Mesenchymal stem cell (in vitro differentiated cells and primary cell): ENCODE measurements around the gene TFCP2L1.

Source experiments
- DNase-seq: peaks from one replicate; pipeline ENCODE4 v3.0.0-alpha.2; 2013
- H2AFZ ChIP-seq: one replicate; pipeline ENCODE4 v1.6.1; 2013; ENCODE audit warnings: low read depth, mild to moderate bottlenecking, control low read depth, inconsistent platforms, low read length, moderate library complexity
- H2AK5ac ChIP-seq: 2 replicates; pipeline ENCODE4 v1.6.1; 2013; ENCODE audit warnings: low read length, moderate library complexity, mild to moderate bottlenecking, inconsistent platforms; ENCODE audit not compliant: severe bottlenecking
- H2BK120ac ChIP-seq: one replicate; pipeline ENCODE4 v1.6.1; 2013; ENCODE audit warnings: low read depth, mild to moderate bottlenecking, inconsistent platforms, low read length, moderate library complexity
- H2BK12ac ChIP-seq, 2 experiments: one replicate each; pipeline ENCODE4 v1.6.1; 2013; ENCODE audit warnings: inconsistent platforms in 2 of 2, low read length in 2 of 2, mild to moderate bottlenecking in 2 of 2, moderate library complexity in 2 of 2, control low read depth in 1 of 2
- H2BK15ac ChIP-seq: one replicate; pipeline ENCODE4 v1.6.1; 2013; ENCODE audit warnings: mild to moderate bottlenecking, low read depth, inconsistent platforms; ENCODE audit not compliant: poor library complexity, severe bottlenecking
- H2BK5ac ChIP-seq: 2 replicates; pipeline ENCODE4 v1.6.1; 2013; ENCODE audit warnings: low read depth, mild to moderate bottlenecking, low read length, control low read depth, inconsistent platforms; ENCODE audit not compliant: poor library complexity, severe bottlenecking
- H3K14ac ChIP-seq, 2 experiments: one replicate each; pipeline ENCODE4 v1.6.1; 2013; ENCODE audit warnings: inconsistent platforms in 2 of 2, low read length in 2 of 2, control low read depth in 1 of 2, mild to moderate bottlenecking in 1 of 2, moderate library complexity in 1 of 2
- H3K18ac ChIP-seq, 2 experiments: one replicate each; pipeline ENCODE4 v1.6.1; 2013; ENCODE audit warnings: inconsistent platforms in 2 of 2, low read length in 2 of 2, control low read depth in 1 of 2, low read depth in 1 of 2, mild to moderate bottlenecking in 1 of 2
- H3K23ac ChIP-seq, 2 experiments: one replicate each; pipeline ENCODE4 v1.6.1; 2013; ENCODE audit warnings: inconsistent platforms in 2 of 2, low read length in 2 of 2, mild to moderate bottlenecking in 2 of 2, moderate library complexity in 2 of 2, control low read depth in 1 of 2
- H3K27ac ChIP-seq: 2 replicates; pipeline ENCODE4 v1.5.1; 2013; ENCODE audit warnings: mild to moderate bottlenecking, moderate library complexity, low read length, control low read depth, inconsistent platforms; ENCODE audit not compliant: poor library complexity, severe bottlenecking
- H3K27me3 ChIP-seq, 2 experiments: 2 replicates each; pipeline versions ENCODE4 v1.6.1 to v1.7.0; 2013; ENCODE audit warnings: low read length in 2 of 2, mild to moderate bottlenecking in 2 of 2, moderate library complexity in 2 of 2, control low read depth in 1 of 2, inconsistent platforms in 1 of 2; ENCODE audit not compliant: control insufficient read depth in 1 of 2, insufficient read depth in 1 of 2
- H3K36me3 ChIP-seq, 2 experiments: 2 replicates each; pipeline versions ENCODE4 v1.6.1 to v1.7.0; 2013; ENCODE audit warnings: low read length in 2 of 2, control low read depth in 1 of 2, inconsistent platforms in 1 of 2, low read depth in 1 of 2, mild to moderate bottlenecking in 1 of 2; ENCODE audit not compliant: insufficient read depth in 2 of 2, control insufficient read depth in 1 of 2
- H3K4ac ChIP-seq, 2 experiments: one replicate each; pipeline ENCODE4 v1.6.1; 2013; ENCODE audit warnings: inconsistent platforms in 2 of 2, low read length in 2 of 2, mild to moderate bottlenecking in 2 of 2, moderate library complexity in 2 of 2, control low read depth in 1 of 2, low read depth in 1 of 2
- H3K4me1 ChIP-seq: 2 replicates; pipeline ENCODE4 v1.6.1; 2013; ENCODE audit warnings: low read depth, low read length, control low read depth; ENCODE audit not compliant: control insufficient read depth, insufficient read depth
- H3K4me2 ChIP-seq: 2 replicates; pipeline ENCODE4 v1.6.1; 2013; ENCODE audit warnings: low read length, mild to moderate bottlenecking, inconsistent platforms; ENCODE audit not compliant: poor library complexity, severe bottlenecking
- H3K4me3 ChIP-seq, 2 experiments: 2 replicates each; pipeline versions ENCODE4 v1.5.1 to v1.7.0; 2013; ENCODE audit warnings: low read length in 2 of 2, mild to moderate bottlenecking in 2 of 2, control low read depth in 1 of 2, low read depth in 1 of 2; ENCODE audit not compliant: insufficient read depth in 1 of 2
- H3K79me1 ChIP-seq: replicated peaks from 2 replicates; pipeline ENCODE4 v1.6.1; 2013; ENCODE audit warnings: mild to moderate bottlenecking, control low read depth, low read length, inconsistent platforms; ENCODE audit not compliant: poor library complexity, severe bottlenecking
- H3K9ac ChIP-seq: 2 replicates; pipeline ENCODE4 v1.7.0; 2013; ENCODE audit warnings: mild to moderate bottlenecking, low read length, moderate library complexity
- H3K9me3 ChIP-seq: 2 replicates; pipeline ENCODE4 v1.7.0; 2013; ENCODE audit warnings: mild to moderate bottlenecking, low read length; ENCODE audit not compliant: control insufficient read depth
- H4K8ac ChIP-seq: one replicate; pipeline ENCODE4 v1.6.1; 2013; ENCODE audit warnings: inconsistent platforms, mild to moderate bottlenecking, low read length, moderate library complexity
- H4K91ac ChIP-seq: one replicate; pipeline ENCODE4 v1.6.1; 2013; ENCODE audit warnings: mild to moderate bottlenecking, low read length, inconsistent platforms
- WGBS: methylation state at CpG from one replicate; pipeline ENCODE4 v1.1.7; 2013; ENCODE audit warnings: mixed read lengths; 5-methylcytosine and 5-hydroxymethylcytosine counted together

Gene TFCP2L1

GRCh38 chr2:121185571-121186074 lies 99.4 kb downstream of the TFCP2L1 start:
- Histone ChIP-seq H3K4me3 (no peak overlapping the region), H3K27me3 (peaks cover 9 to 13% of the 10 kb centered on the region in 2 experiments), H3K9ac (no peak overlapping the region), H2BK12ac (no peak overlapping the region), H3K36me3 (no peaks in the 10 kb centered on the region), H2BK15ac (no peak overlapping the region), H3K9me3 (no peaks in the 10 kb centered on the region), H3K4ac (no peak overlapping the region), H3K27ac (no peak overlapping the region), H3K18ac (no peak overlapping the region), H3K79me1 (no peaks in the 10 kb centered on the region), H4K8ac (no peak overlapping the region), H3K4me2 (no peak overlapping the region), H4K91ac (no peak overlapping the region), H3K4me1 (peaks cover 16% of the 10 kb centered on the region), H3K14ac (no peak overlapping the region), H2BK5ac (no peak overlapping the region), H2AFZ (no peak overlapping the region), H2BK120ac (no peak overlapping the region), H2AK5ac (no peak overlapping the region), H3K23ac (no peak overlapping the region)
- WGBS = 92% methylated on average over 5 of the region's 5 CpGs
- DNase-seq = no peak

- Histone ChIP-seq H3K4me2 (no peak overlapping the region), H4K8ac (no peak overlapping the region), H2BK12ac (no peak overlapping the region), H3K4me3 (no peak overlapping the region), H3K14ac (no peak overlapping the region), H3K4me1 (peaks cover 16% of the 10 kb centered on the region), H3K4ac (no peak overlapping the region), H3K23ac (no peak overlapping the region), H2BK5ac (no peak overlapping the region), H2BK15ac (no peak overlapping the region), H3K9ac (no peak overlapping the region), H3K36me3 (no peaks in the 10 kb centered on the region), H3K27me3 (peaks cover 9 to 13% of the 10 kb centered on the region in 2 experiments), H2BK120ac (no peak overlapping the region), H3K27ac (no peak overlapping the region), H2AK5ac (no peak overlapping the region), H3K79me1 (no peaks in the 10 kb centered on the region), H3K9me3 (no peaks in the 10 kb centered on the region), H3K18ac (no peak overlapping the region), H2AFZ (no peak overlapping the region), H4K91ac (no peak overlapping the region)
- 87% methylated on average over 10 of the region's 10 CpGs for WGBS
- no peak for DNase-seq
These were observed 99.9 kb downstream of the TFCP2L1 start for GRCh38 chr2:121185111-121185510.

GRCh38 chr2:121184248-121184862 lies 100.6 kb downstream of the TFCP2L1 start:
- 80% methylated on average over 7 of the region's 7 CpGs for WGBS
- Histone ChIP-seq H3K4me1 (peaks cover 16% of the 10 kb centered on the region), H3K27ac (no peak overlapping the region), H3K9ac (no peak overlapping the region), H3K79me1 (no peaks in the 10 kb centered on the region), H3K14ac (no peak overlapping the region), H3K23ac (no peak overlapping the region), H3K18ac (no peak overlapping the region), H2AFZ (no peak overlapping the region), H3K27me3 (peaks cover 9 to 13% of the 10 kb centered on the region in 2 experiments), H3K4me2 (no peak overlapping the region), H2BK15ac (no peak overlapping the region), H3K4ac (no peak overlapping the region), H3K4me3 (no peak overlapping the region), H3K36me3 (no peaks in the 10 kb centered on the region), H2BK120ac (no peak overlapping the region), H2BK12ac (no peak overlapping the region), H2AK5ac (no peak overlapping the region), H4K8ac (no peak overlapping the region), H4K91ac (no peak overlapping the region), H3K9me3 (no peaks in the 10 kb centered on the region), H2BK5ac (no peak overlapping the region)
- no peak for DNase-seq

- Histone ChIP-seq H3K4me2 (no peak overlapping the region), H3K79me1 (no peaks in the 10 kb centered on the region)
These were observed 102.5 kb downstream of the TFCP2L1 start for GRCh38 chr2:121182520-121182919.

More at GRCh38 chr2:121182520-121182919, 102.5 kb downstream of the TFCP2L1 start:
- Histone ChIP-seq H4K91ac (no peak overlapping the region), H3K4me3 (no peak overlapping the region), H3K23ac (no peak overlapping the region), H3K27me3 (peaks cover 10 to 19% of the 10 kb centered on the region in 2 experiments), H2BK15ac (no peak overlapping the region), H3K4me1 (peaks cover 11% of the 10 kb centered on the region), H3K36me3 (no peaks in the 10 kb centered on the region), H4K8ac (no peak overlapping the region), H2BK5ac (no peak overlapping the region), H3K18ac (no peak overlapping the region), H2BK120ac (no peak overlapping the region), H2AFZ (no peak overlapping the region), H2BK12ac (no peak overlapping the region), H3K9me3 (no peaks in the 10 kb centered on the region), H3K14ac (no peak overlapping the region), H3K9ac (no peak overlapping the region), H2AK5ac (no peak overlapping the region), H3K27ac (no peak overlapping the region), H3K4ac (no peak overlapping the region)
- 71% methylated on average over 4 of the region's 4 CpGs for WGBS
- no peak for DNase-seq
